GM21619 (cell line): ENCODE results near the gene ERBB4.

Source experiments
- ATAC-seq: cut with Tn5 transposase; IDR thresholded peaks from one replicate; pipeline ENCODE4 v1.9.1; 2021; ENCODE audit not compliant: unreplicated experiment

The ERBB4 gene

GRCh38 chr2:211503198-211503597 is 1035.4 kb downstream of the ERBB4 start:
- ATAC-seq = no peak

- no peak for ATAC-seq
Observed at GRCh38 chr2:211498551-211499205, 1039.9 kb downstream of the ERBB4 start.

- no peak for ATAC-seq
Observed at GRCh38 chr2:211495339-211495738, 1043.3 kb downstream of the ERBB4 start.

GRCh38 chr2:211494536-211494935 is 1044.1 kb downstream of the ERBB4 start:
- no peak for ATAC-seq

GRCh38 chr2:211494085-211494484 is 1044.5 kb downstream of the ERBB4 start:
- ATAC-seq = no peak

- ATAC-seq = no peak
Observed at GRCh38 chr2:211487733-211488132, 1050.9 kb downstream of the ERBB4 start.

- no peak for ATAC-seq
Observed at GRCh38 chr2:211479536-211480150, 1059.0 kb downstream of the ERBB4 start.

- no peak for ATAC-seq
Observed at GRCh38 chr2:211477537-211478275, 1060.9 kb downstream of the ERBB4 start.

GRCh38 chr2:211473116-211473515 is 1065.5 kb downstream of the ERBB4 start:
- ATAC-seq = no peak

- ATAC-seq = no peak
Observed at GRCh38 chr2:211469664-211470059, 1068.9 kb downstream of the ERBB4 start.

GRCh38 chr2:211468877-211469663 is 1069.5 kb downstream of the ERBB4 start:
- no peak for ATAC-seq

GRCh38 chr2:211468217-211468616 is 1070.4 kb downstream of the ERBB4 start:
- no peak for ATAC-seq

GRCh38 chr2:211463397-211463796 is 1075.2 kb downstream of the ERBB4 start:
- ATAC-seq = no peak

- ATAC-seq = no peak
Observed at GRCh38 chr2:211458974-211459373, 1079.6 kb downstream of the ERBB4 start.

GRCh38 chr2:211457325-211457724 is 1081.3 kb downstream of the ERBB4 start:
- no peak for ATAC-seq

- peak; percentile 70 for ATAC-seq
Observed at GRCh38 chr2:211455216-211455841, 1083.3 kb downstream of the ERBB4 start.

GRCh38 chr2:211454679-211455078 is 1083.9 kb downstream of the ERBB4 start:
- ATAC-seq = no peak

- no peak for ATAC-seq
Observed at GRCh38 chr2:211453311-211453887, 1085.2 kb downstream of the ERBB4 start.

- no peak for ATAC-seq
Observed at GRCh38 chr2:211451642-211452041, 1087.0 kb downstream of the ERBB4 start.

- no peak for ATAC-seq
Observed at GRCh38 chr2:211449819-211450218, 1088.8 kb downstream of the ERBB4 start.

- ATAC-seq = no peak
Observed at GRCh38 chr2:211447548-211447947, 1091.1 kb downstream of the ERBB4 start.
